GM18951 (cell line): Measurements from ENCODE around the gene RPP30.

Source experiments
- POLR2A ChIP-seq: IDR thresholded peaks from 4 replicates; pipeline ENCODE4 v1.6.1; 2011; ENCODE audit warnings: mild to moderate bottlenecking; ENCODE audit not compliant: insufficient read length, insufficient read depth; ENCODE audit errors: extremely low read depth
- in situ Hi-C: fragments of 300-500 bp; cut with MboI; formaldehyde crosslinking; loops from one replicate; pipeline ENCODE4 v1.12.0; 2022; ENCODE audit warnings: low sequenced_read_pairs, mixed read lengths, inconsistent platforms; ENCODE audit not compliant: unreplicated experiment

RPP30 gene

GRCh38 chr10:90945491-90946070 lies 73.8 kb downstream of the RPP30 start:
- no peak for TF ChIP-seq POLR2A
- in situ Hi-C loops, result no loop called here

GRCh38 chr10:90947030-90947960 lies 75.5 kb downstream of the RPP30 start:
- in situ Hi-C loops, result no loop called here
- no peak for TF ChIP-seq POLR2A
